HG03521 (cell line): ENCODE data around the gene MDM1.

Source experiments
- ATAC-seq: cut with Tn5 transposase; IDR thresholded peaks from one replicate; pipeline ENCODE4 v1.9.1; 2021; ENCODE audit warnings: mild to moderate bottlenecking, moderate library complexity; ENCODE audit not compliant: unreplicated experiment

Gene MDM1

DNA sequence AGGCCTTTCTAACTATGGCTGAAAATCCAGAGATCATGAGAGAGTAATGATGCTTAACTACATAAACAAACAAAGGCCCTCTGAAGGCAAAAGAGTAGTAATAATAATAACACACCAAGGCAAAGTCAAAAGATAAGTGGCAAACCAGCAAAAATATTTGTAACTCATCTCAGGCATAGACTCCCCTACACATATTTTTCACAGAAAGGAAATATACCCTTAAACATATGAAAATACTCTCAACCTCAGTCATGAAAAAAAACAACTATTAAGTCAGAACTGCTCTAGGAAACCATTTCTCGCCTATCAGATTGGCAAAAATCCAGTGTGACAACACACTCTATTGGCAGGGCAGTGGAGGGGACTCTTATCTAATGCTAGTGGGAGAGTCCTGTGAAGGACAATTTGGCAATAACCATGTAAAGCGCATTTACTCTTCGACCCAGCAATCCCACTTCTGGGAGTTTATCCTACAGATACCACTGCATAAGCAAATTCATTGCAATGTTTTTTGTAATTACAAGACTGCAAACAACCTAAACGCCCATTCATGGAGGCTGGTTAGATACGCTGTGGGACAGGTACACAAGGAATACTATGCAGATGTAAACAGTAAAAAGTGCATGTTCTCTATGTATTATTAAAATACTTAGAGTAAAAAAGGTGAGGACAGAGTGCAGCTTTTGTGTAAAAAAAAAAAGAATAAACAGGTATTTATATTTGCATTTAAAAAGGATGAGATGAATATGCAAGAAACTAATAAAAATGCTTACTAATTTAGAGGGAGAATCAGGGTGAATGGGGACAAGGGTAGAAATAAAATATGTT, 52.7 kb downstream of the MDM1 start:
- no peak for ATAC-seq

DNA sequence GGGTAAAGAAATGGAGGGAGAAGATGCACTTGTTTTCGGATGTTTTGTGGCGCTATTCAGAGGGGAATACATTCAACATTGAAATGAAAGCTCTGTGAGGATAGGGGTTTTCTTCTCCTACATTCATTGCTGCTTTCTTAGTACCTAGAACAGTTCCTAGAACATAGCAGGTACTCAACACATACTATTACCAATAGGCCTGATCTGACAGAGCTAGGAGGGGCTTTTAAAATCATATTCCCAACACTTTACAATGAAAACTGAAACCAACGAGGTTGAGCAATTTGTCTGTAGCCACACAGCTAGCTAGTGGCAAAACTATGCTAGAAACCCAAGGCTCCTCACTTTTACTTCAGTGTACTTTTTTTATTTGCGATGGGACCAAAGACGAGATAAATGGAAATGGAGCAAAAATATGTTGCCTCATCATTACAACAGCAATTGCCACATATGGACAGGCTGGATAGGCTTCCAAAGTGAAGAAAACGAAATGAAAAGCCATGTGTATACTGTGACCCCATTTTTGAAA, 55.7 kb downstream of the MDM1 start:
- no peak for ATAC-seq

DNA sequence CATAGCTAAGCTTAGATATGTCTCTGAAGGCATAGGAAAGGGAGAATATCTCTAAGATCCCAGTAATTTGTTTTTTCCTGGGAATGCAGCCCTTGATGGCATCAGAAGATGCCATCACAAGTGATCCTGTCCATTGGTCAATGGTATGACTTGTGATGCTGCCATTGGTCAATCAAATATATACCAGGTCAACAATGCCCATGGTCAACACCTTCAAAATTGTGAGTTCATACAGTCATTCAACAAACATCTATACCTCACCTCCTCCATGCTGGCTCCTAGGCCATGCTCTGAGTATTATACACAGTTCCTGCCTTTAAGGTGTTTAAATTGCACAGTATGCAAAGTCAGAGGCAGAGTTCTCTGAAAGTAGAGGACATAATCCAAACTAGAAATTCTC, 59.4 kb downstream of the MDM1 start:
- no peak for ATAC-seq

DNA sequence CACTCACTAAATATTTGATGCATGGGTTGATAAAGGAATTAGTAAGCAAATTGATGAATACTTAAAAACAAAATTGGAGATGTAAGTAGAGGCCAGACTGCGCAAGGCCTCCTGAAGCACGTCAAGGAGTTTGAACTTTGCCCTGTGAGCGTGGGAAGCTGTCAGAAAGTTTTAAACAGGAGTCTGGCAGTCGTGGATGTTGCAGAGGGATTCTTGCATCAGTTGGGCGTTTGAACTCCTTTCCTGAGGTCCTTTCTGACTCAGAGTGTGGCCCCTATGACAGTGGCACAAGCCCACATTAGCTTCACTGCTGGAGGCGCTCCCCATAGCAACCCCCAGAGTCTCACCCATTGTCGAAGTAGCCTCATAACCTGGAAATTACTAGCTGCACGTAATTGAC, 60.8 kb downstream of the MDM1 start:
- ATAC-seq, result no peak

DNA sequence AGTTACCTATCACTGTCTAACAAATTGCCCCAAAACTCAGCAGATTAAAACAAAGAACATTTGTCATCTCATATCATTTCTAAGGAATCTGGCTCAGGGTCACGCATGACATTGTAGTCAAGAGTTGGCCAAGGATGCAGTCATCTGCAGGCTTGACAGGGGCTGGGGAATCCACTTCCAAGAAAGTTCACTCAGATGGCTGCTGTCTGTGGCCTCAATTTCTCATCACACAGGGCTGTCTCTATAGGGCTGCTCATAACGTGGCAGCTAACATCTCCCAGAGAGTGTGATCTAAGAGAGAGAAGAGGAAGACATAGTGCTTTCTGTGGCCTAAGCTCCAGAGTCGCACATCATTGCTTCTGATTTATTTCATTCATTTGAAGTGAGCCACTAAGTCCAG, 61.8 kb downstream of the MDM1 start:
- ATAC-seq, result no peak

DNA sequence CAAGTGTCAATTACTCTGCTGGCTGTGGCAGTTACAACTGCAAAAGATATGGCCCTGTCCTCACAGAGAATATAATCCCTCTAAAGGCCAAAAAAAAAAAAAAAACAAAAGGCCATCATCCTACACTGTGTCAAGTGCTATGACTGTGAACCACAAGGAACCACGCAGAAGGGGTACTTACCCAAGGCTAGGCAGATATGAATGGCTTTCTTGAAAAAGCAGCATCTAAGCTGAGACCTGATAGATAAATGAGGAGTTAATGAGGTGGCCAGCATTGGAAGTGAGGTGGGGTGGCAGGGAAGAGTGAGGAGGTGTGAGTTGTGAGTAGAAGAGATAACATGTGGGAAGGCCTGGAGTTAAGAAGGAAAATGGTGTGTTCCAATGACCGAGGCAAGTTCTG, 62.4 kb downstream of the MDM1 start:
- no peak for ATAC-seq

DNA sequence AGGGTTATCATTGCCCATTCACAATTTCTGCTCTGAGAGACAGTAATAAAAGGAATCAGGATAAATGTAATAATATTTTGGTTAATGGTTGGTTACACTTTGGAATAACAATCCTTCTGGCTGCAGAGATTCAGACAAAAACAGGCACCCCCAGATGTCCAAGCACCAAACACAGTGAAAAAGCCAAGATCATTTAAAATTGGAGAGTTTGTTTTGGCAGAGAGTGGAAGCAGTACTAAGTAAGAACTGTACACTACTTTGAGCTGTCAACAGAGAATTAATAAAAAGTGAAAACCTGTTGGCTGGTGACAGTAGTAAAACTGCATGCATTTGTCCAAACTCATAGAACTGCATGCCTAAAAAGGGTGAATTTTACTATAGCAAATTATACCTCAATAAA, 63.2 kb downstream of the MDM1 start:
- ATAC-seq, result no peak

DNA sequence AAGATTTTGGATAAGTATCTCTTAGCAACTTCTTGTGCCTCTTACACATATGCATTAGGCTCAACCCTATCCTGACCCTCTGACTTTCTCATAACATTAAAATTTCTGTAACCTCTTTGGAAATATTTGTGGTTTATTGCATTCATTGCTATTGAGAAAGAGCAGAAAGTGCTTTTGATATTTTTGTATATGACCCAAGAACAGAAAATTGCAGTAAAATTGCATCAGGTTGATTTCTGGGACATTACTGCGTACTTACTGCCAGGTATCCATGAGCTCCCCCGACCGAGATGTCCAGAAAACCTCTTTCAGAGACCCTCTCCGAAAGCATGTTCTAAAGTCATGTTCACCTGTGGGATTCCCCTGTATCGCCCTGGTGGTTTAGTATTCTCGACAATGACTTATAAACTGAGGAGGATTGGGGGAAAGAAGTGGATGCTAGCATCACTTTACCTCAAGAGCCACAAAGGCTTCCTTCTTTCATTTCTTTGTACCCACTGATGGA, 64.2 kb downstream of the MDM1 start:
- no peak for ATAC-seq

DNA sequence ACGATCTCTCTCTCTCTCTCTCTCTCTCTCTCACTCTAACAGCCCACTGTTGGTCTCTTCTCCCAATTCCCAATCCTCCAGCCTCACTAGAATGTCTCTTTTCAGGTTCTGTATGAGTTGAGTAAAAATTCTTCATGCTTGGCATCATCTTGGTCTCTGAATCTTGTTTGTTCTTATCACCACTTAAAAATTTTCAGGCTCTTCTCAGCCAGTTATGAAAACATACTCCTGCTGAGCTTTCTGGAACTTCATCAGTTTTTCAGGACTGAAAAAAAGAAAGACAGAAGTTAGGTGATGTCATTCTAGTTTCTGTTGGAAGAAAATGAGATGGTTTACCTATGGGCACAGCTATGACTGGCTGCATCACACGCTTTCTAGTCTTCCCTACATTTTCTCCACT, 67.3 kb downstream of the MDM1 start:
- no peak for ATAC-seq

DNA sequence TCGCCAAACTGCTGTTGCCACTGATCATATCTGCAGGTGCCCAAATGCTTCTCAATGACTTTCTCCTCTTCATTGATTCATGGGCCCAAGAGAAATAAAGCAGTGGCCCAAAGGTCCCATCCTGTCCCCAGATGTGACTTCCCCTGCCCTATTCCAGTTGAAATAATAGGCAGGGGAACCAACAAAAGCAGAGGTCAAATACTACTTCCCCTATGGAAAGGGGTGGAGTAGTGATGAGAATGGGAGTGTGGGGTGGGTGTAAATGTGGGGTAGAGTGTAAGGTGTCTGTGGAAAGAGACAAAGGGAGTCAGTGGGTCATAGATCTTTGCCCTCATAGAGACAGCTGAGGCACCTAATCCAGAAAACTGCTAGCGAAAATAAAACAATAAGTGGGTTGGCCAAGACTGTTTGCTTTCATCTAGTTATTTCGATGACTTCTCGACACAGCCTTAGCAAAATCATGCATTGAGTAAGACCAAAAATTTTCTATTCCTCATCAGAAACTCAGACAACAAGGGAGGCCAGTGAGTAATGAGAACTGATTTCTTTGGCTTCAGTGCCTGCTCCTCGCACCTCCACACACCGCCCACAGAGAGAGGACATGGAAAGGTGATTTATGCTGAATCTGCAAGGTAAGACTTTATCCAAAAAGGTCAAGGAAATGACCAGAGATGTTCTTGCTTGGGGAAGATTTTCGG, 67.9 kb downstream of the MDM1 start:
- ATAC-seq, result no peak

DNA sequence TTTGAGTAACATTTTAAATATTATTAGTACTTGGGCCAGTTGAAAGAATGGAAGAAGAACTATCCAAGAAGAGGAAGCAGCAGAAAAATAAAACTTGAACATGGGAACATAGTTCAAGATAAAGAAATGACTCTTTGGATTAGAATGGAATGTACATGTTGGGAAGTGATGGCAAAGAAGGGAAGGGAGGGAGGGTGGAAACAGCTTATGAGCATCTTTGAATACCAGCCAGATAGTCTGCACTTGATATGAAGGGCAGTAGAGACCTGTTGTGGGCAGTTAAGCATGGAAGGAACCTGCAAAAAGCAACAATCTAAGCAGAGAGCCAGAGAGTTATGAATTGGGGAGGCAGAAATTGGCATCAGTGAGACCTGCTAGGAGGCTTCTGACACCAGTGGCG, 68.8 kb downstream of the MDM1 start:
- ATAC-seq, result no peak

DNA sequence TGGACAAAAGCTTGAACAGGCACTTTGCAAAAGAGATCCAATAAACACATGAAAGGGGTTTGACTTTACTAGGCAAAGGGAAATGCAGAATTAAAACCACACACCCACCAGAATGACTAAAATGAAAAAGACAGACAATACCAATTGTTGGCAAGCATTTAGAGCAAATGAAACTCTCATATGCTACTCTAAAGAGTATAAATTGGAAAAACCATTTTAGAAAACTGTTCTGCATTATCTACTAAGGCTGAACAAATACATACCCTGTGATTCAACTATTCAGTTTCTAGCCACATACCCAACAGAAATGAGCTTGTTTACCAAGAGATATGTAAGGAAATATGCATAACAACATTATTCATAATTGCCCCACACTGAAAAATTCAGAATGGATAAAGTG, 70.3 kb downstream of the MDM1 start:
- no peak for ATAC-seq

DNA sequence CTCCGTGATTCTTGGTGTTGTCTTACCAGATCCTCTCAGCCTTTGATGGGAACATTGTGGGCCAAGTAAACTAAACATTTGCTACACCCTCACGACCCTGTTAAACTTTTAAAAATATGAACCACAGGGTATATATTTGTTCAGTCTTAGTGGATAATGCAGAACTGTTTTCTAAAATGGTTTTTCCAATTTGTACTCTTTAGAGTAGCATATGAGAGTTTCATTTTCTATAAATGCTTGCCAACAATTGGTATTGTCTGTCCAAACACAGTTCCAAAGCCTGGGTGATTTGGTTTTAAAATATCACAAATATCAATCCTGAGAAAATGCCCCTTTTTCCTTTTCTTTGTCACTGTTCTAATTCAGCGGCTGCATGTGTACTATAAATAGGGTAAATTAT, 72.0 kb downstream of the MDM1 start:
- ATAC-seq, result no peak

DNA sequence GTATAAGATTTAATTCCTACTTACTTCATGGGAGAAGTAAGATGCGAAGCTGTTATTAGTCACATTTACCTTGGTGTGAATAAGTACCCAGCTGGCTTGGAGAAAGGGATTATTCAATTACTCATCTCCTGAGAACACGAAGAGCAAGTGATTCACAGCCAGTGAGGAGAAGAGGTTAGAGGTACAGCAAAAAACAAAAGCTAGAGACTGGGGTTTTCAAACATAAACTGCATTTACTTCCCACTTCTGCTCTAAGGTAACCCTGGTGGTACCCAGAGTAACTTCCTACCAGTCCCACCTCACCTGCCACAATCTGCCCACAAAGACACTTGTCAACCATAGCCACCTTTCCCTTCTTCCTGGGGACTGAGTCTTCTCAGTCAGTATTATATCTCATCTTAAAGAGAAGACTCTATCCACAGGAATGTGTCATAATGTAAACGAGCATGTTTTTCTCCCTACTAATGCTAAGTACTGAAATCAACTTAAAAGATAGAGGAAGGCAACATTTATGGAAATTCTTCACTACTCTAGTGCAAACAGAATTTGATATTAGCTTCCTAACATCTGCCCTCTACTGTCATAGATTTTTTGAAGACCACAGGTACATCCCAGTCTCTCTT, 72.7 kb downstream of the MDM1 start:
- ATAC-seq, result no peak

DNA sequence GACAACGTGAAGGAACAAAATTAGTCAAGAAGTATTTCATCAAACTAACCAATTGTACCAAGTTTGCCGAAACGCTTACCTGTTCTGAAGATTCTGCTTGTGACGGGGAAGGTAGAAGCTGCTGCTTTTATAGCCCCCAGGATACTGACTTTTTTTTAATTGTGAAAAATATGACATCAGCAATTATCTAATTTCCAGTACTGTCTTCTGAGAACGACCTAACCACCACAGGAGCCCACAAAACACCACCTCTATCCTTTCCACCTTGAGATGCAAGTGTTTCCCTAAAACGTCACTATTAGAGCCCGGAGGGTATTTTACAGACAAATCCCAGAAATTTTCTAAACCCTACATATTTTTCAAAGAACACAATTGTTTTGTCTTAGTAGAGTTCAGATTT, 78.7 kb downstream of the MDM1 start, which contains the start of gene IL22:
Gene IL22, minus strand, starts transcription at position 101 of the 400 bp plus-strand sequence. CDS start 156 bp downstream, outside the sequence.
- ATAC-seq, result no peak

DNA sequence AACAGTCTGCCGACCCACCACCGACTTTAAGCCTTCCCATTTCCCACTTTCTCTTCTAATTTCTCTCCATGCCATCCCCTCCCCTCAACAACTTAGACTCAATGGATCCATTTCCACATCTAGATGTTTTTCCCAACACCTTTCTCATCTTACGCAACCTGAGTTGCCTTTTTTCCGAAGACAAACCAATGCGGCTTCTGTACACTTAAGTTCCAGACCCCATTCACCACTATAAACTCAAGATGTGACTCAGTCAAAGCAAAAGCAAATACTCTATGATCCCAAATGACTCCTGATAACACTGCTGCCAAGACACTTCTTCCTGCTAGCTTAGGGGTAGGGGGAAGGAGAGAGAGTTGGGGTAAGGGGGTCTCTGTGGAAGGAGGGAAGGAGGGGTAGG, 80.1 kb downstream of the MDM1 start:
- no peak for ATAC-seq

DNA sequence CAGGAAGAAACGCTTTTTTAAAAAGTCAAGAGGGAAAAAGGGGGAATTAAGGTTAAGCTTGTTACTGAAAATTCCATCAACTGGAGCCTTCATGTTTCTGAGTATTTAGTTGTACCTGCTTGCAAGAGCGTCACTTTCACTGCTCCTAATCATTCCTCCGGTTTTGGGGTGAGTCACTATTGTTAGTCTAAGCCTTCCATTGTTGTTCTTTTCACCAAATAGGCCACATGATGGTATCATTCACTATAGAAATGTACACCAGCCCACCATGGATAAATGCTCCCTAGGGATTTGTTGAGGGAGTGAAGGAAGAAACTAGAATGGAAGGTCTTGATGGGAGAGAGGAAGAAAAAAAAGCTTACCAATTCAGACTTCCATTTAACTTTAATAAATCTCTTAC, 81.7 kb downstream of the MDM1 start:
- no peak for ATAC-seq

DNA sequence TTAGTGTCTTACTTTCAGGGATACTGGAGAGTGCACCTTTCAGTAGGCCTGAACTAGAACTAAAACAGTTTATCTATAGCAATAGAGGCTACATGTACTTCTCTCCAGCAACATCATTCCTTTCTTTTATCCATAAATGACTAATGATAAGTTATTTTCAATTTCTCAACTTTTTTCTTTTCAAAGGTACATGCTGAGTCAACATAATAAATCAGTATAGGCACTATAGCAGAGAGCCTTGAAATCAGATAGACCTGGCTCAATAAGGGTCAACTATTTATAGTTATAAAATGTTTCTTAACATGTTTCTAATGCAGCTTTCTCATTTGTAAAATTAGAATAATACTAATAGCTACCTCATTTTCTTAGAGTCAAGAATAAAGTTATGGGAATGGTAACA, 84.4 kb downstream of the MDM1 start:
- no peak for ATAC-seq

DNA sequence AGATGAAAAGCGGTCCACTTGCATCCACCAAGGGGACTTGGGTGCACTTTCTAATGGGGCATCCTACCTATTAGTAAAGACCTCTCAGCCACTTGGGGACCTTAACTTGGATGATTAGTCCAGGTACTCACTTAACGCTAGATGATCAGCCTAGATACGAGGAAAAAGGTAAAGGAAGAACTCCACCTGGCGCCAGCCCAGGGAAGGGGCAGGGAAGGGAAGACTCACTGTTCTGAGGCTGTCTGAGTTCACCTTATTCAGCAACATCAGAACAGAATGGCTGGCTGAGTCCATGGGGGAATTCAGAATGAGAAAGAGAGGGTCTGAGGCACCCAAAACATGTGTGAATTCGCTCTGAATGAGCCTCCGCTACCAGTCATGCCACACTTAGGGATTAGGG, 85.8 kb downstream of the MDM1 start:
- ATAC-seq, result no peak

DNA sequence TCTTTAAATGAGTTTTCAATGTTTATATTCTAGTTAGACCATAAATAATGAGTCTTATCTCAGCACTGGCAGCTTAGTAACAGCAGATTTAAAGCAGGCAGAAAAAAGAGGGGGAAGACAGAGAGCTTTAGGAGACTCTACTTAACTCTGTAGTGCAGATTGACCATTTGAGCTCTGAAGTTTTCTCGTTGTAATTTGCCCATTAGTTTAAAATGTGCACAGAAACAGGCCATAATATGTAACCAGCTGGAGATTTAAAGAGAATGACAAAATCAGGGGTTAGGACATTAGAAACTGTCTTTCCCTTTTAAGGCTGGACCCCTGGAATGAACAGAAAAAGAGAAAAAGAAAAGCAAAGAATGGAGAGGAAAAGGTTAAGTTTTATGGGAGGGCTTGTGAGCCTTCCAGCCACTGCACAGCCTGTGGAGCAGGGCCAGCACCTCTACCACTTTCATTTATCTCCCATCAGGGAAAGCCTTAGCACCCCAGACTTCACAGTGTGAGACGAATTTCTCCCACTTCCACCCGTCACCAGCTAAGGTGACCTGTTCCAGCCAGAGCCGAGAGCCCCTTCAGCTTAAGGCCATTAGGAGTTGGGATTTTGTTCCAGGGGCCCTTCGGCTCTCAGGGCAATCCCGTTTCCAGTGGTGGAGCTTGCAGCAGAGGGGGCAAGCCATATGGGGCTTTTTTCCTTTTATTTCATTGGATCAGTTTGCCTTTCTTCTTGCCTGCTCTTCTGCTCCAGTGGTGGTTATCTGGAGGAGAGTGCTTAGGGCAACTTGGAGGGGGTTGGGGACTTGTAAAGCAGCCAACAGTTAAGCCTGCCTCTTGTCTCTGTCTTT, 86.8 kb downstream of the MDM1 start:
- no peak for ATAC-seq
